Caco-2 (cell line): ENCODE measurements around the gene RUFY3. TPM values are rescaled to one million over a fixed set of nuclear protein-coding genes. Genes with fewer than 3 reads are reported as not detected.

Source experiments
- BruUV-seq: library from RNA; stranded (reverse); fragments of 400-500 nt; replicated peaks from 2 replicates; lab custom pipeline; 2021; lab: Mats Ljungman, UMichigan
- CTCF ChIA-PET: fragments of 300-600 bp; sonication (Branson Sonifier 250); formaldehyde crosslinking; loops from one replicate; lab custom pipeline; 2022; ENCODE audit warnings: antibody characterized with exemption; lab: Charles Lee
- POLR2A ChIA-PET: fragments of 300-600 bp; sonication (Branson Sonifier 250); formaldehyde crosslinking; loops from one replicate; lab custom pipeline; 2022; ENCODE audit warnings: antibody characterized with exemption; lab: Charles Lee
- DNase-seq, 2 experiments: peaks; one replicate each; pipeline versions ENCODE4 v3.0.0 to v3.0.0-alpha.2; 2020 to 2022
- H3K27me3 ChIP-seq: replicated peaks from 2 replicates; pipeline ENCODE4 v1.6.0; 2011; ENCODE audit warnings: low read length; ENCODE audit not compliant: control insufficient read depth, insufficient read depth
- H3K36me3 ChIP-seq: 2 replicates; pipeline ENCODE4 v1.5.1; 2011; ENCODE audit warnings: low read length; ENCODE audit not compliant: control insufficient read depth, insufficient read depth
- H3K4me1 ChIP-seq: fragments of 250-450 bp; sonication (Bioruptor Pico); 2 replicates; pipeline ENCODE4 v1.5.1; 2020; ENCODE audit warnings: mild to moderate bottlenecking
- H3K4me3 ChIP-seq: 2 replicates; pipeline ENCODE4 v1.5.1; 2011; ENCODE audit warnings: low read depth, mild to moderate bottlenecking, control low read depth, low read length
- H3K9me3 ChIP-seq: fragments of 250-450 bp; sonication (Bioruptor Pico); 2 replicates; pipeline ENCODE4 v1.5.1; 2020; ENCODE audit warnings: mild to moderate bottlenecking, moderate library complexity
- H3K27ac Mint-ChIP-seq: one replicate; pipeline ENCODE4 v1.8.0; 2022; ENCODE audit warnings: mixed read lengths; ENCODE audit not compliant: unreplicated experiment
- H3K27me3 Mint-ChIP-seq: one replicate; pipeline ENCODE4 v1.8.0; 2022; ENCODE audit warnings: mixed read lengths; ENCODE audit not compliant: insufficient read depth, unreplicated experiment
- H3K36me3 Mint-ChIP-seq: one replicate; pipeline ENCODE4 v1.8.0; 2022; ENCODE audit warnings: mild to moderate bottlenecking, mixed read lengths; ENCODE audit not compliant: insufficient read depth, unreplicated experiment
- H3K4me1 Mint-ChIP-seq: one replicate; pipeline ENCODE4 v1.8.0; 2022; ENCODE audit warnings: low read depth, mixed read lengths; ENCODE audit not compliant: unreplicated experiment
- H3K4me3 Mint-ChIP-seq: one replicate; pipeline ENCODE4 v1.8.0; 2022; ENCODE audit warnings: mild to moderate bottlenecking, moderate library complexity, mixed read lengths; ENCODE audit not compliant: unreplicated experiment
- H3K9me3 Mint-ChIP-seq: one replicate; pipeline ENCODE4 v1.8.0; 2022; ENCODE audit warnings: mixed read lengths; ENCODE audit not compliant: unreplicated experiment
- CTCF ChIP-seq, 2 experiments: fragments of 200-600 bp in 1 of 2; IDR thresholded peaks; 1 replicate in 1 of 2; 2 replicates in 1 of 2; pipeline versions ENCODE4 v1.5.1 to v1.8.0; 2011 to 2022; ENCODE audit warnings: antibody characterized with exemption in 1 of 2, control low read depth in 1 of 2, inconsistent platforms in 1 of 2, low read depth in 1 of 2, low read length in 1 of 2, mild to moderate bottlenecking in 1 of 2, moderate library complexity in 1 of 2; ENCODE audit not compliant: insufficient read depth in 1 of 2, severe bottlenecking in 1 of 2, unreplicated experiment in 1 of 2
- intact Hi-C: fragments of 100-400 bp; cut with micrococcal nuclease; formaldehyde crosslinking; loops from one replicate; pipeline ENCODE4 v1.10.0; 2022; ENCODE audit not compliant: unreplicated experiment
- total RNA-seq: library from RNA; stranded (reverse); gene quantifications from 2 replicates; pipeline ENCODE4 v1.2.3, GENCODE V29; 2022

The RUFY3 gene
- total RNA-seq, 1 experiment from 2014 or later, result 36.6 TPM

- Mint-ChIP-seq H3K4me1 (no peaks in the 10 kb centered on the region), H3K36me3 (peaks cover 18% of the 10 kb centered on the region), H3K9me3 (no peaks in the 10 kb centered on the region), H3K4me3 (no peak overlapping the region), H3K27ac (no peak overlapping the region), H3K27me3 (no peaks in the 10 kb centered on the region)
- no peak for TF ChIP-seq CTCF (IDR thresholded peaks at IDR 0.05; ENCODE audit: insufficient read depth in 1 of 2, low read depth in 1 of 2, low read length in 1 of 2, severe bottlenecking in 1 of 2, unreplicated experiment in 1 of 2)
- Histone ChIP-seq H3K36me3 (0 out of 2 replicates have a peak, but pooled peaks cover 1% of the 10 kb centered on the region), H3K9me3 (no peaks in the 10 kb centered on the region), H3K27me3 (no peaks in the 10 kb centered on the region), H3K4me1 (no peaks in the 10 kb centered on the region), H3K4me3 (no peak overlapping the region)
- ChIA-PET CTCF (no interaction called here), POLR2A (no interaction called here)
- DNase-seq, result no peak
- intact Hi-C loops, result no loop called here
- BruUV-seq, result no TSS peak
Measured at GRCh38 chr4:70787496-70787895, 65.7 kb downstream of the RUFY3 start.

GRCh38 chr4:70788733-70789132 lies 67.0 kb downstream of the RUFY3 start:
- no peak for DNase-seq
- Histone ChIP-seq H3K4me3 (no peak overlapping the region), H3K36me3 (0 out of 2 replicates have a peak, but pooled peaks cover 1% of the 10 kb centered on the region), H3K4me1 (no peaks in the 10 kb centered on the region), H3K9me3 (no peaks in the 10 kb centered on the region), H3K27me3 (no peaks in the 10 kb centered on the region)
- peaks cover 18% of the 10 kb centered on the region for H3K36me3 Mint-ChIP-seq
- intact Hi-C loops, result no loop called here
- ChIA-PET CTCF (no interaction called here), POLR2A (no interaction called here)
- no peak overlapping the region for H3K4me3 Mint-ChIP-seq
- H3K27me3 Mint-ChIP-seq, result no peaks in the 10 kb centered on the region
- H3K27ac Mint-ChIP-seq, result no peak overlapping the region
- H3K9me3 Mint-ChIP-seq, result no peaks in the 10 kb centered on the region
- TF ChIP-seq CTCF (IDR thresholded peaks at IDR 0.05; ENCODE audit: insufficient read depth in 1 of 2, low read depth in 1 of 2, low read length in 1 of 2, severe bottlenecking in 1 of 2, unreplicated experiment in 1 of 2), result no peak
- no TSS peak for BruUV-seq
- no peaks in the 10 kb centered on the region for H3K4me1 Mint-ChIP-seq

GRCh38 chr4:70793626-70794025 lies 71.9 kb downstream of the RUFY3 start:
- peaks cover 11% of the 10 kb centered on the region for H3K36me3 Mint-ChIP-seq
- H3K9me3 Mint-ChIP-seq, result no peaks in the 10 kb centered on the region
- H3K9me3 ChIP-seq, result no peaks in the 10 kb centered on the region
- H3K4me1 ChIP-seq, result no peaks in the 10 kb centered on the region
- H3K4me3 ChIP-seq, result no peak overlapping the region
- ChIA-PET POLR2A (no interaction called here), CTCF (no interaction called here)
- no peak overlapping the region for H3K4me3 Mint-ChIP-seq
- no peak for DNase-seq
- no peaks in the 10 kb centered on the region for H3K4me1 Mint-ChIP-seq
- H3K27me3 Mint-ChIP-seq, result no peaks in the 10 kb centered on the region
- H3K36me3 ChIP-seq, result 0 out of 2 replicates have a peak, but pooled peaks cover 1% of the 10 kb centered on the region
- H3K27me3 ChIP-seq, result no peaks in the 10 kb centered on the region
- no TSS peak for BruUV-seq
- H3K27ac Mint-ChIP-seq, result no peak overlapping the region
- intact Hi-C loops, result no loop called here
- no peak for TF ChIP-seq CTCF (IDR thresholded peaks at IDR 0.05; ENCODE audit: insufficient read depth in 1 of 2, low read depth in 1 of 2, low read length in 1 of 2, severe bottlenecking in 1 of 2, unreplicated experiment in 1 of 2)
